AG04450 (cell line): ENCODE data around the gene NUDT22. TPM values are rescaled to one million over a fixed set of nuclear protein-coding genes. Genes with fewer than 3 reads are reported as not detected.

ENCODE experiments used
- CTCF ChIA-PET: fragments of 300-600, 350-600 bp; formaldehyde crosslinking; extraction: SDS; loops from one replicate; lab custom pipeline; 2022; ENCODE audit warnings: antibody characterized with exemption, inconsistent platforms; lab: Charles Lee
- POLR2A ChIA-PET: fragments of 350-600 bp; formaldehyde crosslinking; extraction: SDS; loops from one replicate; lab custom pipeline; 2021; ENCODE audit warnings: antibody characterized with exemption, inconsistent platforms; lab: Yijun Ruan, JAX
- DNase-seq: peaks from one replicate; pipeline ENCODE4 v3.0.0-alpha.2; 2011; ENCODE audit warnings: low read depth, low spot score
- H3K27ac ChIP-seq: one replicate; pipeline ENCODE4 v1.5.1; 2012; ENCODE audit warnings: low read depth, low read length, control low read depth
- H3K27me3 ChIP-seq: one replicate; pipeline ENCODE4 v1.6.0; 2012; ENCODE audit warnings: low read length; ENCODE audit not compliant: control insufficient read depth, insufficient read depth
- H3K4me3 ChIP-seq: 2 replicates; pipeline ENCODE4 v1.5.1; 2011; ENCODE audit warnings: mild to moderate bottlenecking, low read depth, low read length, control low read depth
- H3K9me3 ChIP-seq: 2 replicates; pipeline ENCODE4 v1.5.1; 2012; ENCODE audit warnings: low read length; ENCODE audit not compliant: control insufficient read depth, insufficient read depth
- CTCF ChIP-seq: IDR thresholded peaks from 2 replicates; pipeline ENCODE4 v1.5.1; 2011; ENCODE audit warnings: low read depth, low read length, control low read depth, inconsistent platforms
- polyA plus RNA-seq: library from polyadenylated mRNA; depleted of rRNA; stranded (reverse); fragments of >200 nt; gene quantifications from 2 replicates; pipeline ENCODE4 v1.2.3, GENCODE V29; 2011

The NUDT22 gene
- polyA plus RNA-seq, 1 experiment, result 18.8 TPM

GRCh38 chr11:64185693-64186491, 40.2 kb upstream of the NUDT22 start, which contains the start of gene STIP1:
Gene STIP1, plus strand, starts transcription at chr11:64186171. Its CDS starts 91 bp downstream, at chr11:64186262.
- POLR2A ChIA-PET, result interaction anchor here (0.6 to 2.5 kb wide), 19 partner anchors 11 to 347 kb away, joined by 3 to 27 read pairs (median 5); partner anchors contain the start of genes ESRRA, FERMT3, FKBP2 and MACROD1
- H3K4me3 ChIP-seq, result peak within 1 kb of the TSS; percentile 75
- peak; percentile 100 for DNase-seq
- CTCF ChIA-PET, result interaction anchor here (0.5 to 1.5 kb wide), 6 partner anchors 70 to 1280 kb away, joined by 3 to 6 read pairs (median 4); no protein-coding TSS in a partner anchor
- no peaks in the 10 kb centered on the region for H3K27me3 ChIP-seq
- no peaks in the 10 kb centered on the region; the same call in 1 of the 2 replicates for H3K9me3 ChIP-seq
- H3K27ac ChIP-seq, result peak within 1 kb of the TSS; percentile 96
- peak; percentile 52 for TF ChIP-seq CTCF

- no peaks in the 10 kb centered on the region; the same call in 1 of the 2 replicates for H3K9me3 ChIP-seq
- H3K27ac ChIP-seq, result peak overlapping the region; percentile 31
- POLR2A ChIA-PET, result interaction anchor here (0.6 to 2.5 kb wide), 9 partner anchors 10 to 348 kb away, joined by 3 to 27 read pairs (median 7); partner anchors contain the start of genes FERMT3, MACROD1, PRDX5 and RCOR2
- TF ChIP-seq CTCF, result no peak
- no peaks in the 10 kb centered on the region for H3K27me3 ChIP-seq
- CTCF ChIA-PET, result interaction anchor here (0.6 to 1.5 kb wide), 2 partner anchors 118 to 1281 kb away, joined by 4 read pairs; no protein-coding TSS in a partner anchor
- no peak overlapping the region for H3K4me3 ChIP-seq
- DNase-seq, result no peak
Measured at GRCh38 chr11:64186492-64187165, 39.4 kb upstream of the NUDT22 start.

- no peak for TF ChIP-seq CTCF
- H3K4me3 ChIP-seq, result no peak overlapping the region
- no peak overlapping the region for H3K27ac ChIP-seq
- no peaks in the 10 kb centered on the region for H3K27me3 ChIP-seq
- CTCF ChIA-PET, result interaction anchor here (1.5 kb wide), 2 partner anchors 12 to 108 kb away, joined by 4 to 9 read pairs; no protein-coding TSS in a partner anchor
- POLR2A ChIA-PET, result no interaction called here
- no peak for DNase-seq
- H3K9me3 ChIP-seq, result no peaks in the 10 kb centered on the region
Measured at GRCh38 chr11:64192434-64192833, 33.6 kb upstream of the NUDT22 start.

GRCh38 chr11:64196626-64197025, 29.4 kb upstream of the NUDT22 start:
- TF ChIP-seq CTCF, result no peak
- POLR2A ChIA-PET, result interaction anchor here (0.7 to 1.8 kb wide), 2 partner anchors 11 to 88 kb away, joined by 7 read pairs; partner anchors contain the start of genes BAD and STIP1
- Histone ChIP-seq H3K27ac (no peak overlapping the region), H3K9me3 (no peaks in the 10 kb centered on the region), H3K27me3 (no peaks in the 10 kb centered on the region), H3K4me3 (no peak overlapping the region)
- no peak for DNase-seq
- CTCF ChIA-PET, result interaction anchor here (0.7 to 1.4 kb wide), 3 partner anchors 8 to 108 kb away, joined by 4 to 6 read pairs (median 5); partner anchors contain the start of gene CATSPERZ
